NCI-H1436 treated with DMSO at 0.1 percent for 48 hours (cell line): ENCODE results near the gene FAM114A1.
"Not testable (repeated sequence)": the region's sequence is repeated elsewhere in the genome, so short reads cannot be mapped to it uniquely, and the experiment has no call there.

Source experiments
- DNase-seq: peaks from one replicate; lab custom pipeline; 2025; lab: John Stamatoyannopoulos, UW

FAM114A1 gene

DNA sequence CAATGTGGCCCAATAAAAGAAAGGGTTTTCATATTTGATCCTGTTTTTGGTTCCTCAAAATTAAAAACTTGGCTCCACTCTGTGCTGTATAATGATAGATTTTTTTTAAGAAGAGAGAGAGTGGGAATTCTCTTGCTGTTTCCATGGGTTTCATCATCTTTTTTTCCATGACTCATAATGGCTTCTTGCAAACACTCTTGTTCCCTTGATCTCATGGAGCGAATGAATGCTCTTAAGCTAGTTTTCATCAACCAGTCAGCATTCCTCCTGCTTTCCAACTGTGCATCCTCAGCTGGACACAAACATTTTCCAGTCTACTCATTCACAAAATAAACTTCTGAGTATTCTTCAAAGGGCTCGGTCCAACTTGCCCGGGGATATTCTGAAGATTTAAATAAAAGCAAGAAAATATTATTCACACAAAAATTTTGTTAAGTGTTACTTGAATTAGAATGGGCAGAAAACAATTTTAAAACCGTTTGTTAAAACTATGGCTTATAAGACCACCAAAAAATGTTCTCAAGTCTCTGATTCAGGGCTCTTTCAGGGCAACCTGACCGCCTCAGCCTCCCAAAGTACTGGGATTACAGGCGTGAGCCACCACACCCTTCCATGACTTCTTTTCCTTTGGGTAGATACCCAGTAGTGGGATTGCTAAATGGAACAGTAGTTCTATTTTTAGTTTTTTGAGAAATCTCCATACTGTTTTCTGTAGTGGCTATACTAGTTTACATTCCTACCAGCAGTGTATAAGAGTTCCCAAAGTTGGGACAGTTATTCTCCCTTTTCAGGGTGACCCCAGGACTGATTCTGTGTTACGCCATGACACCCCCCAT lies 99.9 kb downstream of the FAM114A1 start:
- DNase-seq, result no peak

DNA sequence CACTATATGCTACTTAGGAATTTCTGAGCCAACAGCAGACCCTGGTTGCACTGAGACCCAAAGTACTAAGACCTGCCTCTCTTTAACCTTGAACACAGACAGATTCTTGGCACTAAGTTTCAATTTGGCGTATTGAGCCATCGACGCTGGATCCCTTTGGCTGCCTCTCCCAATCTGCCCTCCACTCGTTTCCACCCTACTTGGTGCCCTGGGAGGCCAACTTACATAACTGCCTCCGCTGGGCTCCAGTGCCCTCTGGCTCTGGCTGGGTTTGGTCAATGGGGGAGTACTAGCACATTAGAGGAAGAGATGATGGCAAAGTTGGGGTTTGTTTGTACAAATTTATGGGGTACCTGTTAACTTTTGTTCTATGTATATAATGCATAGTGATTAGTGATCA lies 101.1 kb downstream of the FAM114A1 start:
- no peak for DNase-seq

DNA sequence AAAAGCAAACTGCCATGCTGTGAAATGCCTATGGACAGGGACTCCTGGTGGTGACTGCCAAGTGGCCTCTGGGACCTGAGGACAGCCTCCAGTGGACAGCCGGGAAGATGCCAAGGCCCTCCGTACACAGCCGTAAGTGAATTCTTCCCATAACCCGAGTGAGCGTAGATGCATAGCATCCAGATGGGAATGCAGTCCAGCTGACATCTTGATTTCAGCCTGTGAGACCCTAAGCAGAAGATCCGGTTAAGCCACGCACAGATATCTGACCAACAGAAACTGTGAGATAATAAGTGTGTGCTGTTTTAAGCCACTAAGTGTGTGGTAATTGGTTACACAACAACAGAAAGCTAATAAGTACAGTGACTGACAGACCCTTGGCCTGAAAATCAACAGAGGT lies 108.7 kb downstream of the FAM114A1 start:
- DNase-seq, result no peak

DNA sequence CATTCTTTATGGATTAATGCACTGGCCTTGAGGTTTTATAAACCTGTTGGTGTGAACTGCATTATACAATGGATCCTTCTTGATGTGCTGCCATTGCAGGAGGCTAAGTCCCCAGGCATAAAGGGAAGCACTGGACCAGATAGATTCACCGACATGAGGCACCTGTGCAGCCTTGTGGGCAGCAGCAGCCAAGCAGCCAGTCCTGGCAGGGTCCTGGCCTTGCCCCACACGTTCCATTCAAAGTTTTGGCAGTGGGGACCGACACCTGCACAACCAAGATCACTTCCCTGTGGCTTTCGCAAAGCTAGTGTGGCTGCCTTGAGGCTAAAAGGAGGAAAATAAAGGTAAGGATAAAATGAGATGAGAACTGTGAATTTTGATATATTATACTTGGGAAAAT lies 111.5 kb downstream of the FAM114A1 start:
- no peak for DNase-seq

DNA sequence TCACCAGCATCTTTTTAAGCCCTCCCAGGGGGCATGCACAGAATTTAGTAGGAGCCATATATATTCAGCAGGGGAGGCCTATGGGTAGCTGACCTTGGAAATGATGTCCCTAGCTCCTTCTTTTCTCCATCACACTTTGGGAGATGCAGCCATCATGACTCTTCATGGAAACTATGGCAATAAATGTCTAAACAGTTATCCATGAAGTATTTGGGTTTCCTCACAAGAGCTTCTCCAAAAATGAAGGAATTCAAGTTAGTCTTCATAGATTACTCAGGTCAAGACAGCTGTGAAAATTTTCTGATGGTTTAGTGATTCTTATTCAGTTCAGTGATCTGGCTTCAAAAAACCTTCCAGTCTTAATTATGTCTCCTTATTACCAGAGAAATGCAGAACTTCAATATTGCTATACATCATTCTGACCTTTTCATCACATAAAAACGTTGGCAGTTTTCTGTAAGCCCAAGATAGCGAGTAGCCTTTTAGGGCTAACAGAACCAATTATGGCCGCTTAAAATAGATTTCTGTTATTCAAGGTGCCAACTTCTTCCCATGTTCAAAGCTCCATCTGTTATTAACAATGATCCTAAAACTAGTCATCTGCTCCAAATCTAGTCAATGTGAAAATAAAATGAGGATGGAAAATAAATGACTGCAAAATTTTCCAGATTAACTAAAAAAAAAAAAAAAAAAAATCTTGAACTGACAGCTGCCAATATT lies 112.1 kb downstream of the FAM114A1 start:
- no peak for DNase-seq

DNA sequence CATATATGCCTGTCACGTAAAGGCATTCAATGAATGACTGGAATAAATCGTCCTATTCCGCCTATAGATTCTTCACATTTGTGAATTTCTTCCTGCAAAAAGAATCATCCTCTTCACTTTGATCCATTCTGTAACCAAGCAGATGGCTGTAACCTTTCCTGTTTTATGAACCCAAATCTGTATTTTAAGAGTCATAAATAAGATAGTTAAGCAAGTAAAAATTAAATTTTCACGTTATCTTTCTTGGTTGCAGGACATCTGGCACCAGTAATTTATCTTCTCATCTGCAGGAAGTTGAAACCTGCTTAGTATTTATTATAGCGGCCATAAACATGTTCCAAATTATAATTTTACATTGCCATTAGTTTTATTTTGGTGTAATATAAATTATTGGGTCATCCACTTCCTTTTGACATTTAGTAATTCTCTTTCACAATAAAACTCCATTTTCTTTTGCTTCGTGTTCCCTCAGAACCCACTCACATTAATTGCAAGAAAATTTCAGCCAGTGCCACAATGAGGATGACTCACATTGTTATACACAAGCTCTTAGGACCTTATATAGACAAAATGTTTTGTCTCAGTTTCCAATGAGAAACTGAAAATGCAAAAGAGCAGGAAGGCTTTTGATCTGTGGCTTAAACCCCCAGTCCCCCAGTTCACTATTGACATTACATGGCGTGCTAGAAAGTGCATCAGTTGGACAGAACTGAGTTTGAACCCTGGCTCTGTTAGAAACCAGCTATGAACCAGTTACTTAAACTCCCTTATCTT lies 113.5 kb downstream of the FAM114A1 start:
- no peak for DNase-seq

DNA sequence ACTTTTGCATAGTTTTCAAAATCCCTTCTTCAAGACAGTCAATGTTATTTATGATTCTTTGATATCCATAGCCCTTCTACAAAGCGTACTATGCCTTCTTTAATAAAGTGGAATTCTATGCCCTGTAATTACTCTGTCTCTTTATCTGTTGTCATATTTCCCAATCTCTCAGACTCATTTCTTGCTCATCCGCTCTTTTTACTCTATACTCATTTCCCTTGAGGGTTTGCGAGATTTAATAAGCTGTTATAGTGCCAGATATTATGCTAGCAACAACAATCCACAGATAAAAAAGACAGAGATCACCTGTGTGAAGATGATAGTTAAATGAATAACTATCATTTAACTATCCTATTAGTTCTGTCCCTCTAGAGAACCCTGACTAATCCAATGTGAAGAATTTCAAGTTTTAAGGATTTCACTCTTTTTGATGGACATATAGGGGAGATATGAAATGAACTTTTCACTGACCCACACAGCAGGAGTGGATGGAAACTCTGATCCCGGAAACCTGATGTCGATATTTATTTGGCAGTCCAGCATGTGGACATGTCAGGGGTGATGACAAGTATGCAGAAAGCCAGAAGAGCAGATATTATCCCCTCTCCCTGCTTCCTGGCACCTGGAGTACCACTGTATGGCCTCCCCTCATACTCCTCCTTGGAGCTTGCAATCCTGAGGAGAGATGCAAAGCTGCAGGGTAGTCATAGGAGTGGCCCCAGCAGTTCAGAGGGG lies 114.9 kb downstream of the FAM114A1 start:
- DNase-seq, result no peak

DNA sequence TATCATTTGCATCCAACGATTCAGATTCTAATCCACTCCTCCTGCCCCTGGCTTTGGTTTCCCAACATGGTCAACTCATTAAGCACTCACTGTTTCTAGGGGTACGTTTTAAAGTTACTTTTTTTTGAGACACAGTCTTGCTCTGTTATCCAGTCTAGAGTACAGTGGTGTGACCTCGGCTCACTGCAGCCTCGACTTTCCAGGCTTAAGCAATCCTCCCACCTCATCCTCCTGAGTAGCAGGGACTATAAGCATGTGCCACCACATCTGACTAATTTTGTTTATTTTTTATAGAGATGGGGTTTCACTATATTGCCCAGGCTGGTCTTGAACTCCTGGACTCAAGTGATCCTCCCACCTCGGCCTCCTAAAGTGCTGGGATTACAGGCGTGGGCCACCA lies 115.7 kb downstream of the FAM114A1 start:
- no peak for DNase-seq

DNA sequence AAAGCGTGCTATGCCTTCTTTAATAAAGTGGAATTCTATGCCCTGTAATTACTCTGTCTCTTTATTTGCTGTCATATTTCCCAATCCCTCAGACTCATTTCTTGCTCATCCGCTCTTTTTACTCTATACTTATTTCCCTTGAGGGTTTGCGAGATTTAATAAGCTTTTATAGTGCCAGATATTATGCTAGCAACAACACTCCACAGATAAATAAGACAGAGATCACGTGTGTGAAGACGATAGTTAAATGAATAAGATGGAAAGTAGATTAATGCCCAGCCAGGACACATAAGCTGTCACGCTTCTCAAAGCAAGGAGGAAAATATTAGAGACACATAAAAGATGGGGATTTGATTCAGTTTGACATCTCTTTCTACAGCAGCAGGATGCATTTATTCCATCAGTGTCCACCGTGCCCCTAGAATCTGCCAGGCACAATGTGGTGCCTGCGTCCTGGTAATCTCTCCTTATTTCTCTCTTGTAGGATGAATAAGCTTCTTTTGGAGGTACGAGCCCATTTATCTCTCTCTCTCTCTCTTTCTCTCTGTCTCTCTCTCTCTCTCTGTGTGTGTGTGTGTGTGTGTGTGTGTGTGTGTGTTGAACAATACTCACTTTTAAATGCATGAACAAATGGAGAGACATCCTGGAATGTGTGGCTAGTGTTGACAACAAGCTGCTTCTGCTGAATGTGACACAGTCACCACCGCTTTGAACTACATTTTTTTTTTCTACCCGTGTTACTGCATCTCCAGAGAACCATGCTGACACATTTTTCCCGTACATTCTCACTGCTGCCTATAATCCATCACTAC lies 116.4 kb downstream of the FAM114A1 start:
- no peak for DNase-seq

DNA sequence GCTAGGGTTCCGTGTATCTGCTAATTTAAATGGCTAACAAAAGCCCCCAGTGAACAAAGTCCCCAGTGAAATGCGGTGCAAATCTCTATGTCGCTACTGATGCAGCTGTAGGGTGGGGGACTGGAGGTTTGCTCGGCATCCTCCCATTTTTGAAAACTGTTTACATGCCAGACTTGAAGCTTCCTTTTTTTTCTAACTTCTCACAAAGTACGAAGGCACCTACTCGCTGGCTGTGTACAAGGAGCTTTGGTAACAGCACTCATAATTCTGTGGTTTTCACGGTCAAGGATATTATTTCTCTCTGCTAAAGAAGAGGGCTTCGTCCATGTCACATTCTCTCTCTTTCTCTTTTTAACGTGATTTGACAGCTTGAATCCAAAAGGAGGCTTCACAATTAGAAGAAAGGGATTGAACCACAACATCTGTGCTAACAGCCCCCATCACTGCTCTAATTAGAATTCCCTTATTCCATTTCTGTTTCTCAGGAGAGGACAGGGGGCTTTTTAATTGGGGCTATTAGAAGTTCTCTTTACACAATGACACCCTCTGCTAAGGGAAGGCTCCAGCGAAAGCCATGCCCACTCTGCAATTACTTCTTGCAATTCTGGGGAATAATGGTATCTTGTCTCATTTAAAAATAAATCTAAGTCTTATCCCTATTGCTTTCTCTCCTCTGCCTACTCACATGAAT lies 117.9 kb downstream of the FAM114A1 start:
- DNase-seq, result no peak

DNA sequence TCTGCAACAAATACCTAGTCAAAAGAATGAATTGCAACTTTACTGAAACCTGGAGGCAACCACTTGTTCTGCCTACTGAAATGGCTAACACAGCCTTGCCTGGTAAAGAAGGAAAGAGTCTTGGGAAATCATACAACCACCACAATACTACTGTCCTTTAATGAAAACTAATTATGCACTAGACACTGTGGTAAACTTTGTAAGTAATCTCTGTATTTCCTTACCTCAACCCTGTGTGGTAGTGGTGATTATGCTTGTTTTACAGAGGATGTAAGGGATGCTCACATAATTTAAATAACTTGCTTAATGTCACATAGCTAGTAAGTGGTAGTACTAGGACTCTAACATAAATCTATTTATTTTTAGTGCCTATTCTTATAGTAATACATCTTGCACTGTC lies 119.9 kb downstream of the FAM114A1 start:
- no peak for DNase-seq

DNA sequence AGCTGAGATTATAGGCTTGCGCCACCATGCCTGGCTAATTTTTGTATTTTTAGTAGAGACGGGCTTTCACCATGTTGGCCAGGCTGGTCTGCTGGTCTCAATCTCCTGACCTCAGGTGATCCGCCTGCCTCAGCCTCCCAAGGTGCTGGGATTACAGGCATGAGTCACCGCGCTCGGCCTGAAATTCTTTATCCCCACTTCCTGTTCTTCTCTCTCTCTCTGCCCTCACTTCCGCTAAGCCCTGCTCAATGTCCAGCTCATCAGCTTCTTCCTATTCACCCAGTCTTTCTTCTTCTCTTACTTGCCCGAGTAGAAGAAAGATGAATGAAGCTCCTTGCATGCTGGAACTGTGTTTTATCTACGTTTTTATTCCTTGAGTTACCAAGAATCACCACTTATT lies 120.7 kb downstream of the FAM114A1 start:
- not testable (repeated sequence) for DNase-seq

DNA sequence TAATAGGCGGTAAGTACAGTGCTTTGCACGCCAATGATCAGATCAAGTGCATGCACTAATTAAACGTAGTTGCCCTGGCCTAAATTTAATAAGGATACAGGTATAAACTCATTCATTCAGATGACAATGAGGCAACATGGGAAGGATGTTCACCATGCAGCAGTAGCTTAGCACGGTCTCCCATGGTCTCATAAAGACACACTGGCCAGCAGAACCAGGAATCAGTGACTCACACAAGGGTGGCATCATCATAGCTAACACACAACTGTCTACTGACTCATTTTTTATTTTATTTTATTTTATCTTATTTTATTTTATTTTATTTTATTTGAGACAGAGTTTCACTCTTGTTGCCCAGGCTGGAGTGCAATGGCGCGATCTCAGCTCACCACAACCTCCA lies 121.9 kb downstream of the FAM114A1 start:
- DNase-seq, result no peak

DNA sequence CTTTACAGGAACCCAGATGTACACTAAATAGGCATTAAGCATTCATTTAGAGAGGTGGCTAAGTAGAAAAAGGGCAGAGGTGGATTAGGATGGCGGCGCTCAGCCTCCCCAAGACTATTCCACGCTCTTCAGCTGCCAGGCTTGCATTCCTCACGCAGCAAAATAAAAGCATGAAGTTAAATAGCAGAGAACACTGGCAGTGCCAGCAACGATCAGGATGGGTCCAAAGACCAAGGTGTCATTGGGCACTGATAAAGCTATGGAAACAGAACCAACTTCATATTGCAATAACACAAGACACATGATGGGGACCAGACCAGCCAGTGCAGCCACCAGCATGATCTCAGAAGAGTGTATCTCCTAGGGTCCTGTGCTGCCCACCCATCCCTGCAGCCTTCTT lies 122.6 kb downstream of the FAM114A1 start:
- DNase-seq, result no peak

DNA sequence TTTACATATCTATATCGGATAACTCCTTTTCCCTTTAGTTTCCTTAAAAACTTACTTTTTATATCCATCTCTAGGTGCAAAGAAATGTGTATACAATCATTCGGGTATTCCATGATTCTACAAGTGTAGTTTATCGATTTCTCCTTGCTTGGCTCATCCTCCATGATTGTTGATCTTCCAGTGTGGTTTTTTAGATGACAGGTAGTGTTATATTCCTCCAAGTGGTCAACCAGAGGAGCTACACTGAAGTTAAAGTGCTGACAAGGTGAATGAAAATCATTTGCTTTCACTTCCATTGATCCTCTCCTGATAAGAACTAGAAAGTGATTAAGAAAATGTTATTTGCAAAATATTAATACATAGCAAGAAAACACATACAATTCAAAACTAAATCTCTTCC lies 126.1 kb downstream of the FAM114A1 start:
- no peak for DNase-seq

DNA sequence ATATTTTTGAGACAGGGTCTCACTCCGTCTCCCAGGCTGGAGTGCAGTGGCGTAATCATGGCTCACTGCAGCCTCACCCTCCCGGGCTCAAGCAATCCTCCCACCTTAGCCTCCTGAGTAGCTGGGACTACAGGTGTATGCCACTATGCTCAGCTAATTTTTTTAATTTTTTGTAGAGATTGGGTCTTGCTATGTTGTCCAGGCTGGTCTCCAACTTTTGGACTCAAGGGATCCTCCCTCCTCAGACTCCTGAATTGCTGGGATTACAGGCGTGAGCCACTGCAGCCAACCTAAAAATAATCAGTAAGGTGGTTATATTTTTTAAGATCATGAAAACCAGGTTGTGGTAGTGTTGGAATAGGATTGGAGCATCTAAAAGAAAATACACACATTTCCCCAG lies 126.5 kb downstream of the FAM114A1 start:
- DNase-seq, result no peak
